Stomach smooth muscle (tissue), 2 donors: ENCODE data around the gene MYBPC2.

Experiments used
- H3K27ac ChIP-seq: one replicate; pipeline ENCODE4 v1.7.0; 2013; ENCODE audit warnings: mild to moderate bottlenecking, low read length, inconsistent platforms
- H3K27me3 ChIP-seq, 2 donors: one replicate each; pipeline ENCODE4 v1.7.0; 2013; ENCODE audit warnings: low read length in 2 of 2; ENCODE audit not compliant: insufficient read depth in 2 of 2, control insufficient read depth in 1 of 2
- H3K36me3 ChIP-seq, 2 donors: one replicate each; pipeline ENCODE4 v1.7.0; 2013; ENCODE audit warnings: low read length in 2 of 2; ENCODE audit not compliant: control insufficient read depth in 2 of 2, insufficient read depth in 2 of 2
- H3K4me1 ChIP-seq: one replicate; pipeline ENCODE4 v1.7.0; 2013; ENCODE audit warnings: low read length; ENCODE audit not compliant: control insufficient read depth, insufficient read depth
- H3K4me3 ChIP-seq, 2 donors: one replicate each; pipeline ENCODE4 v1.7.0; 2013; ENCODE audit warnings: low read length in 2 of 2
- H3K9ac ChIP-seq, 2 donors: one replicate each; pipeline ENCODE4 v1.7.0; 2013; ENCODE audit warnings: low read length in 2 of 2, mild to moderate bottlenecking in 1 of 2
- H3K9me3 ChIP-seq, 2 donors: one replicate each; pipeline ENCODE4 v1.7.0; 2013; ENCODE audit warnings: low read length in 2 of 2; ENCODE audit not compliant: control insufficient read depth in 2 of 2
- donor health status: healthy.
- donor health status: Pancreatic carcinoma.

MYBPC2 gene

DNA sequence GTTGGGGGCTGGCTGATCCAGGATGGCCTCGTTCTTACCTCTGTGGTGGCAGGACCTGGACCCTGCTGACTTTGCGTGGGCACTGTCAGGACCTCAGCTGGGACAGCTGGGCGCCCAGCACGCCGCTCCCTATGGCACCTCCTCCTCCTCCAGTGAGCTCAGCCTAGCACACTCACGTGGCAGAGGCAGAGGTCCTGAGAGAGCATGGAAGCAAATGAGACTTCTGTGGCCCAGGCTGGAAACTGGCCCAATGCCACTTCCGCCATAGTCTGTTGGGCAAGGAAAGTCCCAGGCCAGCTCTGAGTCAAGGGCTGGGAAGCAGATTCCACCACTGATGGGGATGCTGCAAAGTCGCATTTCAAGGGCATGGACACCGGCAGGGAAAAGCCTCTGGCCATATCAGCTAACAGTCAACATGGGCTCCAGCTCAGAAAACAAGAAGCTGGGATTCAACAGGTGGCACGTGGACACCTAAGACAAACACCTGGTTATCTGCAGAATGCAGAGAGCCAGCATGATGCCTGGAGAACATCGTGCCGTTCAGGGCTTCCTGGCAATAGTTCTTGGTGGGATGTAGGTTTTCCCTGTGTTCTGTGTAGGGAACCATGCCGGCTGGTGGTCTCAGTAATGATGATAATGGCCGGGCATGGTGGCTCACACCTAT lies 16.7 kb downstream of the MYBPC2 start:
- peaks cover 0 to 4% of the 10 kb centered on the region in 2 donors for H3K9me3 ChIP-seq
- peaks cover 3 to 8% of the 10 kb centered on the region in 2 donors for H3K27me3 ChIP-seq
- no peaks in the 10 kb centered on the region for H3K36me3 ChIP-seq
- H3K27ac ChIP-seq: no peak overlapping the region
- H3K4me3 ChIP-seq: no peak overlapping the region
- H3K4me1 ChIP-seq: no peaks in the 10 kb centered on the region
- no peak overlapping the region for H3K9ac ChIP-seq

DNA sequence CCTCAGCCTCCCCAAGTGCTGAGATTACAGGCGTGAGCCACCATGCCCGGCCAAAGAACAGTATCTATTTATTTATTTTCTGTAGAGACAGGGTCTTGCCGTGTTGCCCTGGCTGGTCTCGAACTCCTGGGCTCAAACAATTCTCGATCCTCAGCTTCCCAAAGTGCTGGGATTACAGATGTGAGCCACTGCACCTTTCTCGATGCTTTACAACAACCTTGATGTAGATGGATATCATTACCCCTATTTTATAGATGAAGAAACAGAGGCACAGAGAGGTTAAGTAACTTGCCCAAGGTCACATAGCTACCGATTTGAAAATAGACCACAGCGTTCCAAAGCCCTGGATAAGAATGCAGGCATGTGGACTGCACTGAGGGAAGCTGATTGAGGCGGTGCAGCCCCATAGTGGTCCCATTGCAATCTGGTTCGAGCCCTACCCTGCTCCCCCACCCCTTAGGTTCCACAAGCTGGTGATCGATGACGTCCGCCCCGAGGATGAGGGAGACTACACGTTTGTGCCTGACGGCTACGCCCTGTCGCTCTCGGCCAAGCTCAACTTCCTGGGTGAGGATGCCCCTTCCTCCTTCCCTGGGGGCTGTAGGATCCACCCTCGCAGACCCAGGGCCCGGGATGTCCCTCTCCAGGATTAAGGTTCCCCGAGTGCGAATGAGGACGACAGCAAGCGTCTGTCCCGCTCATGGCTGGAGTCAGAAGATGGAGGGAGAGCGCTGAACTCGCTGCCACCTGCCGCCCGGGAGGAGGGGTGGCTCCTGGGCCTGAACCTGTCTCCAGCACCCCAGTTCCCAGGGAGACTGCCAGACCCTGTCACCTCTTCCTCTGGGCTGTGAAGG lies 17.9 kb downstream of the MYBPC2 start:
- Histone ChIP-seq H3K36me3 (no peaks in the 10 kb centered on the region), H3K4me3 (no peak overlapping the region), H3K27me3 (peaks cover 3 to 10% of the 10 kb centered on the region in 2 donors), H3K9ac (no peak overlapping the region), H3K27ac (no peak overlapping the region), H3K9me3 (peaks cover 0 to 4% of the 10 kb centered on the region in 2 donors), H3K4me1 (no peaks in the 10 kb centered on the region)

DNA sequence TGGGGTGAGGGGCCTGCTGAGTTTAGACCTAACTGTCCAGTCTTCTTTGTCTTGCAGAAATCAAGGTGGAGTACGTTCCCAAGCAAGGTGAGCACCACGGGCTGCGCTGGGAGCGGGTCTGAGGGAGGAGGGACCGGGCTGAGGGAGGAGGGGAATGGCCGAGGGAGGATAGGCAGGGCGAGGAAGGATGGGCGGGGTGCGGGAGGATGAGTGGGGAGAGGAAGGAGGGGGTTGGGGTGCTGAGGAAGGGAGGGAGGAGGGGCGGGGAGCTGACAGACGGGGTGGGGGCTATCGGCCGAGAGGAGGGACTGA lies 18.5 kb downstream of the MYBPC2 start:
- Histone ChIP-seq H3K27ac (no peak overlapping the region), H3K36me3 (no peaks in the 10 kb centered on the region), H3K9me3 (peaks cover 0 to 4% of the 10 kb centered on the region in 2 donors), H3K4me3 (no peak overlapping the region), H3K27me3 (peaks cover 3 to 10% of the 10 kb centered on the region in 2 donors), H3K4me1 (no peaks in the 10 kb centered on the region), H3K9ac (no peak overlapping the region)

DNA sequence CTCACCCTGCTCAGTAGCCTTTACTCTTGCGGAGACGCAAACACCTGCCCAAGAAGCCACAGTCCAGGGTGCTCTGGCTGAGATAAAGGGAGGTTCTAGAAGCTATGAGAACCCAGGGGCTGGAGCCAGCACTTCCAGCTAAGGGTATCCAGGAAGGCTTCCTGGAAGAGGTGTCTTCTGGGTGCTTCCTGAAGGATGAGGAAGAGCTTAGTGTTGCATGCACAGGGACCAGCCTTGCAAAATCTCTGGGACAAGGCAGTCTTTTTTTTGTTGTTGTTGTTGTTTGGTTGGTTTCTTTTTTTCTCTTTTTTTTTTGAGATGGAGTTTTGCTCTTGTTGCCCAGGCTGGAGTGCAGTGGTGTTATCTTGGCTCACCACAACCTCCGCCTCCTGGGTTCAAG lies 20.6 kb downstream of the MYBPC2 start:
- H3K4me3 ChIP-seq: no peak overlapping the region
- H3K27me3 ChIP-seq: peaks cover 5 to 14% of the 10 kb centered on the region in 2 donors
- no peaks in the 10 kb centered on the region for H3K4me1 ChIP-seq
- H3K27ac ChIP-seq: no peak overlapping the region
- no peaks in the 10 kb centered on the region for H3K36me3 ChIP-seq
- no peaks in the 10 kb centered on the region for H3K9me3 ChIP-seq
- H3K9ac ChIP-seq: no peak overlapping the region

DNA sequence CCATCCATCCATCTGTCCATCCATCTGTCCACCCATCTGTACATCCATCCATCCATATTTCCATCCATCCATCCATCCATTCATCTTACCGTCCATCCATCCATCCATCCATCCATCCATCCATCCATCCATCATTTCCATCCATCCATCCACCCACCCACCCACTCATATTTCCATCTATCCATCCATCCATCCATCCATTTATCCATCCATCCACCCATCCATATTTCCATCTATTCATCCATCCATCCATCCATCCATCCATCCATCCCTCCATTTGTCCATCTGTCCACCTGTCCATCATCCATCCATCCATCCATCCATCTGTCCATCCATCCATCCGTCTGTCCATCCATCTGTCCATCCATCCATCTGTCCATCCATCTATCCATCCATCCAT lies 23.3 kb downstream of the MYBPC2 start:
- Histone ChIP-seq H3K9ac (no peak overlapping the region), H3K27me3 (peaks cover 13 to 17% of the 10 kb centered on the region in 2 donors), H3K9me3 (no peaks in the 10 kb centered on the region), H3K36me3 (no peaks in the 10 kb centered on the region), H3K4me1 (no peaks in the 10 kb centered on the region), H3K27ac (no peak overlapping the region), H3K4me3 (no peak overlapping the region)

DNA sequence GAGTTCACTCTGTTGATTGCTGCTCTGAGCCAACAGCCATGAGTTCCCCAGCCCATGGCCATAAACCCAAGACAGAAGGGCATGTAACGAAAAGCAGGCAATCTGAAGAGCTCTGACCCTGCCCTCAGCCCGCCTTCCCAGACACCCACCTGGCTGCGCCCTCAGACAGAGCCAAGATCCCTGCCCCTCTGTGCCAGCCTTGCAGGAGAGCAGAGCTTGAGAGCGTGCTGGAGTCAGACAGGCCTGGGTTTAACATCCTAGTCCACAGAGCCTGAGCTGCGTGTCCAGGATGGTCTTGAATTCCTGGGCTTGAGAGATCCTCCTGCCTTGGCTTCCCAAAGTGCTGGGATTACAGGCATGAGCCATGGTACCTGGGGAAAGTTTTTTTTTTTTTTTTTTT lies 24.6 kb downstream of the MYBPC2 start:
- Histone ChIP-seq H3K4me1 (no peaks in the 10 kb centered on the region), H3K9ac (no peak overlapping the region), H3K4me3 (no peak overlapping the region), H3K36me3 (no peaks in the 10 kb centered on the region), H3K27ac (no peak overlapping the region), H3K9me3 (no peaks in the 10 kb centered on the region), H3K27me3 (peaks cover 21% of the 10 kb centered on the region in 2 donors)

DNA sequence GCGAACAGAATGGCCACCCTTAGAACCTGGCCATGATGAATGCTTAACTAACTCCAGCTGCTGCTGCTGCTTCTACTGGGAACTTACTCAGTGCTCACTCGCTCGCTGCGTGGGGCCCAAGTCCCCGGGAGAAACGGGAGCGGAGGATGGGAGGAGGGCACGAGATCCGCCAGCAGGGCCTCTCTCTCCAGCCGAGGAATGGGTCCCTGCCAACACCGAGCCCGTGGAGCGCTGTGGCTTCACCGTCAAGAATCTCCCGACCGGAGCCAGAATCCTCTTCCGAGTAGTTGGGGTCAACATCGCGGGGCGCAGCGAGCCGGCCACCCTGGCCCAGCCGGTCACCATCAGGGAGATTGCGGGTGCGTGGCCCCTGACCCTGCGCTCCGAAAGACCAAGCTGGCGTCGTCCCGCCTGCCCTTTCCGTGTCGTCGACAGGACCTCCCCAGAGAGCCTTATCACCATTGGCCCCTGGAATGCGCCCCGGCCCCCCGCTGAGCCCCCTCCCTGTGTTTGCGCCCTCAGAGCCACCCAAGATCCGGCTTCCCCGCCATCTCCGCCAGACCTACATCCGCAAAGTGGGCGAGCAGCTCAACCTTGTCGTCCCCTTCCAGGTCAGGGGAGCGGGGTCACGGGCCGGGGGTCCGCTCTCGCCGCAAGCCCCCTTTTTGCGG lies 25.8 kb downstream of the MYBPC2 start:
- no peak overlapping the region for H3K4me3 ChIP-seq
- H3K4me1 ChIP-seq: no peaks in the 10 kb centered on the region
- H3K27ac ChIP-seq: no peak overlapping the region
- no peak overlapping the region for H3K9ac ChIP-seq
- H3K36me3 ChIP-seq: no peaks in the 10 kb centered on the region
- peaks cover 21% of the 10 kb centered on the region in 2 donors for H3K27me3 ChIP-seq
- no peaks in the 10 kb centered on the region for H3K9me3 ChIP-seq

DNA sequence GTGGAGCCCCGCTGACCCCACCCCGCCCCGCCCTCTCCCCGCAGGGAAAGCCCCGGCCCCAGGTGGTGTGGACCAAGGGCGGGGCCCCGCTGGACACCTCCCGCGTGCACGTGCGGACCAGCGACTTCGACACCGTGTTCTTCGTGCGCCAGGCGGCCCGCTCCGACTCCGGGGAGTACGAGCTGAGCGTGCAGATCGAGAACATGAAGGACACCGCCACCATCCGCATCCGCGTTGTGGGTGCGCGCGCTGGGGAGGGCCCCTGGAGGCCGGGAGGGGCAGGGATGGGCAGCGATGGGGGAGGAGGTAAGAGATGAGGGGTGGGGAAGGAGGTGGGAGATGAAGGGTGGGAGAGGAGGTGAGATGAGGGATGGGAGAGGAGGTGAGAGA lies 26.4 kb downstream of the MYBPC2 start:
- H3K27me3 ChIP-seq: peaks cover 21% of the 10 kb centered on the region in 2 donors
- H3K9me3 ChIP-seq: no peaks in the 10 kb centered on the region
- no peaks in the 10 kb centered on the region for H3K4me1 ChIP-seq

DNA sequence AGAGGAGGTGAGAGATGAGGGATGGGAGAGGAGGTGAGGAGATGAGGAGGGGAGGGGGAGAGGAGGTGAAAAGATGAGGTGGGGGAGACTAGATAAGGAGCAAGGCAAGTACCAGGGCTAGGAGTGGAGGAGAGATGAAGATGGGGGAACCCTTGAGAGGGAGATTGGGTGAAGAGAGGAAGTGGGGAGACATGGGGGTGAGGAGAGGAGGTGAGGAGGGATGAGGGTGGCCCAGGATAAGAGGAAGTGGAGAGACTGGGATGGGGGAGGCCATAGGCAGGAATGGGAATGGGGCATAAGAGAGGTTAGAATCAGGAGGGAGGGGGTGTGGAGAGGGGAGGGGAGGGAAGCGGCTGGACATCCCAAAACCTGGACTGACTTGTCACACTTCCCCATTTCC lies 26.9 kb downstream of the MYBPC2 start:
- Histone ChIP-seq H3K36me3 (no peaks in the 10 kb centered on the region), H3K27me3 (peaks cover 21% of the 10 kb centered on the region in 2 donors), H3K9me3 (no peaks in the 10 kb centered on the region)

More for the DNA sequence above, 26.4 kb downstream of the MYBPC2 start:
- Histone ChIP-seq H3K4me3 (no peak overlapping the region), H3K9ac (no peak overlapping the region), H3K36me3 (no peaks in the 10 kb centered on the region), H3K27ac (no peak overlapping the region)

DNA sequence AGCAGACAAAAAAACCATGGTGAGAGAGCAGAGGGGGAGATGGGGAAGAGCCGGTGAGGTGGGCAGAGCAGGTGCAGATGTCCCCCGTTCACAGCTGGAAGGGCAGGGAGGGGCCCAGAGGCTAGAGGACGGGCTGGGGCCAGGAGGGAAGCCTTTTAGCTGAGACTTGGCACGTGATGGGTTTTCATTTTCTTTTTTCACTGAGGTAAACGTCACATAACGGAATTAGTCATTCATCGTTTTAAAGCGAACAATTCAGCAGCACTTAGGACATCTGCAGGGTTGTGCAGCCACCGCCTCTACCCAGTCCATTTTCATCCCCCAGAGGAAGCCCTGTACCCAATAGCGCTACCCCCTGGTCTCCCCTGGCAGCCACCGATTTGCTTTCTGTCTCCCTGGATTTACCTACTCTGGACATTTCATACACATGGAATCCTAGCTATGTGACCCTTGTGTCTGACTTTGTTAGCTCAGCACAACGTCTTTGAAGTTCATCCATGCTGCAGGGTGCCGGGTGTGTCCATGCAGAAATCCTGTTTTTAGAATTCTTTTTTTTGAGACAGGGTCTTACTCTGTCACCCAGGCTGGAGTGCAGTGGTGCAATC lies 27.6 kb downstream of the MYBPC2 start:
- Histone ChIP-seq H3K9me3 (no peaks in the 10 kb centered on the region), H3K9ac (no peak overlapping the region), H3K27me3 (peaks cover 21% of the 10 kb centered on the region in 2 donors), H3K36me3 (no peaks in the 10 kb centered on the region), H3K4me3 (no peak overlapping the region), H3K27ac (no peak overlapping the region), H3K4me1 (no peaks in the 10 kb centered on the region)

More for the DNA sequence above, 26.9 kb downstream of the MYBPC2 start:
- Histone ChIP-seq H3K4me3 (no peak overlapping the region), H3K9ac (no peak overlapping the region), H3K4me1 (no peaks in the 10 kb centered on the region), H3K27ac (no peak overlapping the region)
